Erythroblast (primary cell): ENCODE measurements around the gene HSPBAP1.

Experiments used
- GATA1 ChIP-seq: IDR thresholded peaks from 2 replicates; pipeline ENCODE4 v1.6.1; 2011; ENCODE audit warnings: low read depth, mild to moderate bottlenecking, control low read depth, low read length, moderate library complexity
- POLR2A ChIP-seq: IDR thresholded peaks from 2 replicates; pipeline ENCODE4 v1.6.1; 2011; ENCODE audit warnings: mild to moderate bottlenecking, low read length

DNA sequence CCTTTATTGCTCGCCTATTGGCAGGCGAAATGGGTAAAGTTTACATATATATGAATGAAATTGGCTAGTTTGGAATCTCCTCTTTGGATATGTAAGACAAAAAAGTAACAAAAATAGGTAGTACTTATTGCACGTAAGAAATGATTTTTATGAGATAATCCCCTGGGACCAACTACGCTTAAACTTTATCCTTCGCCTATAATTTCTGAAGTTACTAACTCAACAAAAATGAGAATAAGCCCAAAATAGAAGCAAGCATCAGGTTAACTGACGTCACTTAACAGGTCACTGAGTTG is 800 bp upstream of the HSPBAP1 start:
- TF ChIP-seq POLR2A = no peak
- TF ChIP-seq GATA1 = no peak
